GM20000 (cell line): ENCODE results near the gene ENOX1.

Experiments
- DNase-seq: peaks from one replicate; pipeline ENCODE4 v3.0.0; 2012; ENCODE audit warnings: low spot score
- CTCF ChIP-seq: IDR thresholded peaks from 2 replicates; pipeline ENCODE4 v1.5.1; 2012; ENCODE audit warnings: mild to moderate bottlenecking, control low read depth; ENCODE audit errors: extremely low read depth, missing control alignments

The ENOX1 gene

GRCh38 chr13:43303033-43303729 lies 483.6 kb downstream of the ENOX1 start:
- DNase-seq, result peak; percentile 19
- TF ChIP-seq CTCF, result peak; percentile 43

- no peak for DNase-seq
Observed at GRCh38 chr13:43301346-43301969, 485.3 kb downstream of the ENOX1 start.

GRCh38 chr13:43300865-43301264 lies 485.9 kb downstream of the ENOX1 start:
- no peak for DNase-seq
- TF ChIP-seq CTCF, result no peak

More at GRCh38 chr13:43301346-43301969, 485.3 kb downstream of the ENOX1 start:
- no peak for TF ChIP-seq CTCF

GRCh38 chr13:43299374-43299773 lies 487.4 kb downstream of the ENOX1 start:
- no peak for DNase-seq
- TF ChIP-seq CTCF, result no peak

- DNase-seq, result no peak
Observed at GRCh38 chr13:43298816-43299215, 488.0 kb downstream of the ENOX1 start.

GRCh38 chr13:43297967-43298678 lies 488.6 kb downstream of the ENOX1 start:
- TF ChIP-seq CTCF, result no peak
- no peak for DNase-seq

More at GRCh38 chr13:43298816-43299215, 488.0 kb downstream of the ENOX1 start:
- TF ChIP-seq CTCF, result no peak

- TF ChIP-seq CTCF, result no peak
- DNase-seq, result no peak
Observed at GRCh38 chr13:43295825-43296564, 490.8 kb downstream of the ENOX1 start.
